Upper lobe of left lung (tissue), 4 donors: ENCODE results near the gene RPS6KA2.

ENCODE experiments used
- CTCF ChIP-seq, 6 experiments: fragments of 450-650 bp in 4 of 6; fragments of 200-600 bp in 2 of 6; sonication (generic) in 2 of 6; IDR thresholded peaks; one replicate each; pipeline ENCODE4 v1.5.1; 2016 to 2019; ENCODE audit warnings: antibody characterized with exemption in 6 of 6
- POLR2AphosphoS5 ChIP-seq, 2 donors: sonication (generic); formaldehyde crosslinking; IDR thresholded peaks; one replicate each; pipeline ENCODE4 v1.5.1; 2017; ENCODE audit warnings: antibody characterized with exemption in 2 of 2

- no peak for TF ChIP-seq CTCF (IDR thresholded peaks at IDR 0.05)
- TF ChIP-seq POLR2AphosphoS5 (IDR thresholded peaks at IDR 0.05), result no peak
These were observed 150.3 kb downstream of the RPS6KA2 start for GRCh38 chr6:166476634-166477215.
